CD4-positive, alpha-beta T cell treated with Interleukin-15 for 1 hour (primary cell): ENCODE results near the gene SSX7.
"Not testable (repeated sequence)": the region's sequence is repeated elsewhere in the genome, so short reads cannot be mapped to it uniquely, and the experiment has no call there.

Experiments
- DNase-seq: peaks from one replicate; pipeline ENCODE4 v3.0.0-alpha.2; 2020

The SSX7 gene, protein sequence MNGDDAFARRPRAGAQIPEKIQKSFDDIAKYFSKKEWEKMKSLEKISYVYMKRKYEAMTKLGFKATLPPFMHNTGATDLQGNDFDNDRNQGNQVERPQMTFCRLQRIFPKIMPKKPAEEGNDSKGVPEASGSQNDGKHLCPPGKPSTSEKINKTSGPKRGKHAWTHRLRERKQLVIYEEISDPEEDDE

DNA sequence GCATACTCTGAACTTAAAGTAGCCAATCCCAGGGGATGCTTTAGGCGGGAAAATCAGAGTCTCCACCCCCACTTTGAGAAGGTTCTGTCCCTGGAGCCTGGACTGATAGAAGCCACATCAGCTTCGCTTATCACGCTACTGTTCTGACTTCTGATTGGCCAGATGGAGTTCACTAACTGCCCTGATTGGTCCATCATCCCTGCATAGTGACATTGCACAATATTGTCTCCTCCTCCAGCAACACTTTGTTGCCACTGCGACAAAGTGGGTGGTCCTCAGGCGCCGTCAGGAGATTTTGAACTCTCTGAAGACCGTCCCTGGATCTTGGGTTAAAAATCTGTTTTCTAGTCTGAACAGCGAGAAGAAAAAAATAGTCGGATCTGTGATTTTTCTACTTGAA, at the start of gene SSX7:
Gene SSX7, minus strand, starts transcription at position 101 of the 400 bp plus-strand sequence. CDS start 1,428 bp downstream, outside the sequence.
- not testable (repeated sequence) for DNase-seq

- DNase-seq = not testable (repeated sequence)
Observed at GRCh38 chrX:52692034-52692433, 37.3 kb upstream of the SSX7 start.

GRCh38 chrX:52662218-52662617, 7.5 kb upstream of the SSX7 start:
- not testable (repeated sequence) for DNase-seq

DNA sequence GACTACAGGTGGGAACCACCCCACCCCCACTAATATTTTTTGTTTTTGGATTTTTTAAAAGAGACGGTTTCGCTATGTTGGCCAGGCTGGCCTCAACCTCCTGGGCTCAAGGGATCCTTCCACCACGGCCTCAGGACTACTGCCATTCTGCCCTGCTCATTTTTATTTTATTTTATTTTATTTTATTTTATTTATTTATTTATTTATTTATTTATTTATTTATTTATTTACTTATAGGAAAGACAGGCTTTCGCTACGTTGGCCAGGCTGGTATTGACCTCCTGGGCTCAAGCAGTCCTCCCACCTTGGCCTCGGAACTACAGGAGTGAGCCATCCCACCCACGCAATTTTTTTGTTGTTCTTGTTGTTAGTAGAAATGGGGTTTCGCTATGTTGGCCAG, 775 bp upstream of the SSX7 start:
- not testable (repeated sequence) for DNase-seq

GRCh38 chrX:52650676-52651075, 4.0 kb downstream of the SSX7 start:
- not testable (repeated sequence) for DNase-seq

DNA sequence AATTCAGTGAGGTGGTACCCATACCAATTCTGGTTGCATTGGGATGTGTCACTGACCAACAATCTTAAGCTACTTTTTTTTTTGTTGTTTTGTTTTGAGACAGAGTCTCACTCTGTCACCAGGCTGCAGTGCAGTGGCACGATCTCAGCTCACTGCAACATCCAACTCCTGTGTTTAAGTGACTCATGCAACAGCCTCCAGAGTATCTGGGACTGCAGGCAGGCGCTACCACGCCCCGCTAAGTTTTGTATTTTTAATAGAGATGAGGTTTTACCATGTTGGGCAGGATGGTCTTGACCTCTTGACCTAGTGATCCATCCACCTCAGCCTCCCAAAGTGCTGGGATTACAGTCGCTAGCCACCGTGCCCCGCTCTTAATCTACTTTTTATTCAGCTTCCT, 5.7 kb downstream of the SSX7 start:
- DNase-seq = not testable (repeated sequence)

DNA sequence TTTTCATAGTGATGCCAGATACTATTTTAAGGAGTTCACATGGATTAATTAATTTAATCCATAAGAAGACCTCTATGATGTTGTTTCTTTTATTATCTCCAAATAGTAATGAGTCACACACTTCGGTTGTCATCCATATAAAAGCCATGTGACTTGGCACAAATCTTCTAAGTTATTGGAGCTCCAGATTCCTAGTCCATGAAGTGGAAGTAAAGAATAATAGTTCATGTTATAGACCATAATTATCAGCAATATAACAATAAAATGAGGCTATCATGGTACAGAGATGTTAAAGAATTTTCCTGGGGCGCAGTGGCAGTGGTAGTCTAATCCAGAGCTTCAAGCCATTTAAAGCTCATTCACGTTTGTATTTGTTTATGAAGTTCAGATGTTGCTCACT, 26.2 kb downstream of the SSX7 start:
- DNase-seq = not testable (repeated sequence)

DNA sequence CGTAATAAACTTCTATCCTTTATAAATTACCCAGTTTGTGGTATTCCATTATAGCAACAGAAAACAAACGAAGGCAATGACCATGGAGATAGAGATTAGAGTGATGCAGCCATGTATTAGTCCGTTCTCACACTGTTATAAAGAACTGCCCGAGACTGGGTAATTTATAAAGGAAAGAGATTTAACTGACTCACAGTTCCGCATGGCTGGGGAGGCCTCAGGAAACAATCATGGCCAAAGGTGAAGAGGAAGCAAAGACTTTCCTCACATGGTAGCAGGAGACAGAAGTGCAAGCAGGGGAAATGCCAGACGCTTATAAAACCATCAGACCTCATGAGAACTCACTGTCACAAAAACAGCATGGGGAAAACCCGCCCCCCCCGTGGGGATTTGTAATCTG, 34.0 kb downstream of the SSX7 start:
- DNase-seq = not testable (repeated sequence)

DNA sequence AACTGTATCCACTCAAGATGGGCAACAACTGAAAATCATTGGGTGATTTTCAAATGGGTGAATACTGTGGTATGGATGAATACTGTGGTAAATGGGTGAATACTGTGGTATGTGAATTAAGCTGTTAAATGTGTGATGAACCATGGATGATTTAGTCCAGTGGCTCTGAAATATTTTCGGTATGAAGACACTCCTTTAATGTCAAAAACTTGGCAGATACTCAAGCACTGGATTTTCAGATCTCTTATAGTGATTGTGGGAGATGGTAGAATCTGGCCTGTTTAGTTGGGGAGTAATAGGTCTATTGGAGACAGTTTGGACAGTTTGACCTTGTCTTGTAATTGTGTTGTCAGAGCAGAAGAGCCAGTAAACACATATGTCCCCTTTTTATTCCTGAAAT, 45.7 kb downstream of the SSX7 start:
- DNase-seq = no peak

- not testable (repeated sequence) for DNase-seq
Observed at GRCh38 chrX:52603151-52603550, 51.5 kb downstream of the SSX7 start.

DNA sequence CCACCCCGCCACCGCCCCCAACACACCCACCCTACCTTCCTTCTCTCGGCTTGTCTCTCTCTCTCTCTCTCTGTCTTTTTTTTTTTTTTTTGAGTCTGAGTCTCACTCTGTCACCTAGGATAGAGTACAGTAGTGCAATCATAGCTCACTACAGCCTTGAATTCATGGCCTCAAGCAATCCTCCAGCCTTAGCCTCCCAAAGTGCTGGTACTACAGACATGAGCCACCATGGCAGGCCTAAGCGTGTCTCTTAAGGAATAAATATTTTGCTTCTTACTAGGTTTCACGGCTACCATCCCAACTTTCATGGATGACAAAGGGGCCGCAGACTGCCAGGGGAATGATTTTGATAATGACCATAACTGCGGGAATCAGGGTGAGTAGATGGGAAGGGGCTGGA, 55.8 kb downstream of the SSX7 start:
- no peak for DNase-seq

- no peak for DNase-seq
Observed at GRCh38 chrX:52594658-52595057, 60.0 kb downstream of the SSX7 start.
